Measurements from ENCODE around the gene FALEC.
"Not testable (repeated sequence)": the region's sequence is repeated elsewhere in the genome, so short reads cannot be mapped to it uniquely, and the experiment has no call there.

FALEC gene

DNA sequence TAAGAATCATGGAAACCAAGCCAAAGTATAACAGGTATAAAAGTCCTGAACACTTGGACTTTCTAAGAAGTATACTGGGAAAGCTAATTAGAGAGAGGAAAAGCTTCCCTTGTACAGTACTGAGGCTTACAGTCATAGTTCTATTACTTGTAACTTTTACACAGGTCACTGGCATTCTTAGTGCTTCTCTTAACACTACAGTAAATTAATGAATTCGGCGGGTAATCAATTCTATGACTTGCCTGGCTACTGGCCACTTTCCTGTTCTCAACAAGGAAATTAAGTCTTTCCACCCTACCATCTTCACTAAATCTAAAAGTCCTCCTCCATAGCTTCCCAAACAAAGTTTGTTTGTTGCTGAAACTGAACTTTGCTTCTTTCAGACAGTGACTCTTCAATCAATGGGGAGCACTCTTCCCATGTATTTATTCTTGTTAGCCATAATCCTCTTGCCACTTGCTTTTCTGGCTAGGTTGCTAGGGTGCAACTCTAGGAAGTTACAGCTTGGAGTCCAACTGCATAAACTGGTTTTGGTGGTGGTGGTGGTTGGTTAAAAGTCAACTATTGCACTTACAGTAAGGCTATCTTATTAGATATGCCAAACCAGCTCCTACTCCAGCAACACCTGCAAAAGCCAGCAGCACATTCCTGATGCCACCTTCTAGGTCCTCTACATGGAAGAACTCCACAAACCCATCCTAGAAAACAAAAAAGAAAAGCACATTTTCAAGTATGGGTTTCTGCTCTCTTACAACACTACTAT lies 61.4 kb downstream of the FALEC start:
- H3K4me3 ChIP-seq (ENCODE audit: control insufficient read depth, low read depth, low read length), result peak overlapping the region; percentile 92
- no peak for DNase-seq (ENCODE audit: low read depth)
- TF ChIP-seq, protein P1, sequence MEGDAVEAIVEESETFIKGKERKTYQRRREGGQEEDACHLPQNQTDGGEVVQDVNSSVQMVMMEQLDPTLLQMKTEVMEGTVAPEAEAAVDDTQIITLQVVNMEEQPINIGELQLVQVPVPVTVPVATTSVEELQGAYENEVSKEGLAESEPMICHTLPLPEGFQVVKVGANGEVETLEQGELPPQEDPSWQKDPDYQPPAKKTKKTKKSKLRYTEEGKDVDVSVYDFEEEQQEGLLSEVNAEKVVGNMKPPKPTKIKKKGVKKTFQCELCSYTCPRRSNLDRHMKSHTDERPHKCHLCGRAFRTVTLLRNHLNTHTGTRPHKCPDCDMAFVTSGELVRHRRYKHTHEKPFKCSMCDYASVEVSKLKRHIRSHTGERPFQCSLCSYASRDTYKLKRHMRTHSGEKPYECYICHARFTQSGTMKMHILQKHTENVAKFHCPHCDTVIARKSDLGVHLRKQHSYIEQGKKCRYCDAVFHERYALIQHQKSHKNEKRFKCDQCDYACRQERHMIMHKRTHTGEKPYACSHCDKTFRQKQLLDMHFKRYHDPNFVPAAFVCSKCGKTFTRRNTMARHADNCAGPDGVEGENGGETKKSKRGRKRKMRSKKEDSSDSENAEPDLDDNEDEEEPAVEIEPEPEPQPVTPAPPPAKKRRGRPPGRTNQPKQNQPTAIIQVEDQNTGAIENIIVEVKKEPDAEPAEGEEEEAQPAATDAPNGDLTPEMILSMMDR (IDR thresholded peaks at IDR 0.05; ENCODE audit: control insufficient read depth, insufficient read depth, low read depth, low read length, missing control alignments), result no peak

DNA sequence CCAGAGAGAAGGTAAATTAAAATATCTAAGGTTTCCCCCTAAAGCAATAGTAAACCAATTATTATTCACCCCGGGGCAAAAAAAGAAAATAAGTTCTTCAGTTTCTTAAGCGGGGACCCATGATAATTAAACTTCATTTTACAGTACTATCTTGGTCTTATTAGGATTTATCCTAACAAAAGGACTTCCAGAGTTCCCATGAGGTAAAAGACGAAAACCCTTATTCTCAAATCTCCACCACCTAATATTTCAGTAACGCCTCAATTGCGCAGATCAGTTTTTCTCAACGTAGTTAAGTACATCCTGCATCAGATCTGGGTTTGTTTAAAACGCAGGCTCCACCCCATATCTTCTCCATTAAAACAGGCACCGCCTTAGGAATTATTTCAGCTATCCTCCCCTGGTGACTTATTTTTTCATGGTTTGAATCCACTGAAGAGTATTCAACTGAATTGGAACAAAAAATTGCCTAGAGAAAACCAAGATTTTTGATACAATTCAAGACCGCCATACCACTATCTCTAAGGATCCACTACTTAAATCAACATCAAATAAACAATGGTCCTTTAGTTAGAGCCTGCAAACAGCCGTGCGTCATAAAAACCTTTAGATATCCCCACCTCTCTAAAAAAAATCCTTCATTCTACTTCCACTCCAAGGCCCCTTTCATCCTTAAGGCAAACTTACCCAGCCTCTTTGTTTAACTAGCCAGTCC lies 62.2 kb downstream of the FALEC start:
- TF ChIP-seq, protein P1 (IDR thresholded peaks at IDR 0.05; ENCODE audit: control insufficient read depth, insufficient read depth, low read depth, low read length, missing control alignments), result no peak
- peak overlapping the region; percentile 92 for H3K4me3 ChIP-seq (ENCODE audit: control insufficient read depth, low read depth, low read length)
- no peak for DNase-seq (ENCODE audit: low read depth)

DNA sequence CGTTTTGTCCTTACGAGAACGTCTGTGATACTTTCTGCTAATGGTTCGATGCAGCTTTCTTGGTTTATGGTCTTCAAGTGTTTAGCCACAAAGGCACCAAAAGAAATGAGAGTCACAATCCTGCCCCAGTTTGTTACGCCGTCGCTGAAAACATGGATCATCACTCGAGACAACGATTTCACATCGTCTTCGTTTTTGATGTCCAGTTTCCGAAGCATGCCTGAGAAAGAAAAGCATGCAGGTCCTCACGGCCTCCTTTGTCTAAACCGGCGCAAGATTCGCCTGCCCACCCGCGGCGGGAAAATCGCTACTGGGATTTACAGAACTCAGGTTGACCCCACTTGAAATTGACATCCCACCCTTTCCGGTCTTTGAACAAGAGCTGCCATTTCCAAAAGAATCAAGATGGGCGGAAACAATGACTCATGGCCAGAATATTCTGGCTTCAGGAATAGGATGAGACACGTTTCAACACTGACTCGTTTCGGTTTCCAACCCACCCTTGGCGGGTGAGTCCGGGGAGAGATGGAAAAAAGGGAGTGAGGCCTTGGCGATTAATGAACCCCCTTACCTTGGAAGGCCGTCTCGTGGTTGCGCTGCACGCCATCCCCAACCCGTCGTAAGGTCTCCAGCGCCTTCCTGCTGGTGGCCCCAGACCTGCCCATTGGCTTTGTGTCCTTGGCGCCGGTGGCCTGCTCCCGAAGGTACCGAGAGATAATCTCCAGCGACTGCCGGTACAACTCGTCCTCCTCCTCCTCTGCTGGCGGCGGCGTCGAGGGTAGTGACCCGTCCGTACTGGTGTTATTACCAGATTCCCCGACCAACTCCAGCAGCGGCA lies 62.9 kb downstream of the FALEC start:
- TF ChIP-seq, protein P1 (IDR thresholded peaks at IDR 0.05; ENCODE audit: control insufficient read depth, insufficient read depth, low read depth, low read length, missing control alignments), result no peak
- DNase-seq (ENCODE audit: low read depth), result peak; percentile 78
- peak overlapping the region; percentile 92 for H3K4me3 ChIP-seq (ENCODE audit: control insufficient read depth, low read depth, low read length)

DNA sequence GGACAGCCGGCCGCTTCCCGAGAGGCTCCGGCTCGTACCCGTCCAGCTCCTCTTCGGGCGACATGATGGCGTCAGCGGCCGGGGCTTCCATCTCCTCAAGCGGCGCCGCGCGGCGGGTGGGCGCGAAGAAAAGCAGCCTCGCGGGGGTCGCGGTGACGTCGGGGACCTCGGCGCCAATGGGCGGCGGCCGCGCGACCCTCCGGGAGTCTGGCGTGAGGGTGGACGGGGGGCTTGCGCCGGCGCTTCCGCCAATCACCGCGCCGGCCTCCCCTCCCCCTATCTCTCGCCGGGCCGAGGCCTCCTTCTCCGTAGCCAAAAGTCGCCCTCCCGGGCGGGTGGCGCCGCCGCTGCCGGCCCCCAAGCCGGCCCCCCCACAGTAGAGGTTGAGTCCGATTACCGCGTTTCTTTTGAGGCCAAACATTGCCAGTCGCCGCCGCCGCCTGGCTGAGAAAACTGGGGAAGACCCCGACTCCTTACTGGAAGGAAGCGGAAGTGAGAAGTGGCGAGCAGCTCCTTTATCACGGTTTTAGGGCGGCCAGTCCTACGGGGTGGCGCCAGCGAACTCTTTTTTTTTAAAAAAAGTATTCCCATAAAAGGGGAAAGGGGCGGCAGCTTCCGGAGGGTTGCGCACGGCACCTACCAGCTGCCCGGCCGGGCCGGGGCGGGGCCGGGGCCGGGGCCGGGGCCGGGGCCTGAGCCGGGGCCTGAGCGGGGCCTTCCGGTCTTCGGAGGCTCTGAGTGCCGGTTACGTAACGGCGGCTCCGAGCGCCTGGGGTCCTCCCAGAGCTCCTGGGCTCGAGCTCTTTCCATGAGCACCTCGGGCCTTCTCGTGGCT lies 63.8 kb downstream of the FALEC start, which contains the start of gene MCL1:
MCL1 (minus strand) TSS at position 501 of the 835 bp plus-strand sequence; CDS start at position 421, 80 bp downstream.
- peak within 1 kb of the TSS; percentile 92 for H3K4me3 ChIP-seq (ENCODE audit: control insufficient read depth, low read depth, low read length)
- DNase-seq (ENCODE audit: low read depth), result peak; percentile 90
- TF ChIP-seq, protein P1 (IDR thresholded peaks at IDR 0.05; ENCODE audit: control insufficient read depth, insufficient read depth, low read depth, low read length, missing control alignments), result no peak

DNA sequence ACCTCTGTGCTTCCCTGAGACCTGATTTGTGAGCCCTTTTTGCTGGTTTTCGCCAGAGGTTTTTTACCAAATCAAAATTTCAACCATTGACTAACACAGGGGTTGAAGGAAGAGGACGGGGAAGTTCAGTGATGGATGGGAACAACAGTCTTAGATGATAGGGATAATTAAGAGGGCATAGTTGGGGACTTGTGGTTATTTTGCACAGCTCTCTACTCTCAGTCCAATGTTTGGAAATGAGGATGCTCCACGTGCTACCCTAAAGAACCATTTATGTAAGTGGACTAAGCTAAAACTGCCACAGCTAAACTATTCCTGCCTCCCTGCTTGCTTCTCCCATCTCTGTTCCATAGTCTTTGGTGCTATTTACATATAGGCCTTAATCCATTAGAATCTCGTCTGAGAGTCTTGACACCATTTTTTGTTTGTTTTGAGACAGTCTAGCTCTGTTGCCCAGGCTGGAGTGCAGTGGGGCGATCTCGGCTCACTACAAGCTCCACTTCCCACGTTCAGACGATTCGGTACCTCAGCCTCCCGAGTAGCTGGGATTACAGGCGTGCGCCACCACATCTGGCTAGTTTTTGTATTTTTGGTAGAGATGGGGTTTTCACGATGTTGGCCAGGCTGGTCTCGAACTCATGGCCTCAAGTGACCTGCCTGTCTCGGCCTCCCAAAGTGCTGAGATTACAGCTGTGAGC lies 64.5 kb downstream of the FALEC start:
- no peak for DNase-seq (ENCODE audit: low read depth)
- peak overlapping the region; percentile 25 for H3K4me3 ChIP-seq (ENCODE audit: control insufficient read depth, low read depth, low read length)
- TF ChIP-seq, protein P1 (IDR thresholded peaks at IDR 0.05; ENCODE audit: control insufficient read depth, insufficient read depth, low read depth, low read length, missing control alignments), result no peak

DNA sequence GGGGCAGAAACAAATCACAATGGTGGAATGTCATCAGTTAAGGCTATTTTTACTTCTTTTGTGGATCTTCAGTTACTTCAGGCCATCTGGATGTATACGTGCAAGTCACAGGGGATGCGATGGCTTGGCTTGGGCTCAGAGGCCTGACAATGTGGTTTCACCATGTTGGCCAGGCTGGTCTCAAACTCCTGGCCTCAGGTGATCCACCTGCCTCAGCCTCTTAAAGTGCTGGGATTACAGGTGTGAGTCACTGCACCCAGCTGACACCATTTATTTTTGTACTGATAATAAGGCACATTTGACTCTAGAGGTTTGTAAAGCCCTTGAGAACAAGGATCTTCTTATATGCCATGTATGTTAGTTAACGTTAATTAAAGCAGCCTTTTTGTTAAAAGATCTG lies 65.4 kb downstream of the FALEC start:
- H3K4me3 ChIP-seq (ENCODE audit: control insufficient read depth, low read depth, low read length); DNase-seq (ENCODE audit: low read depth): not testable (repeated sequence)

DNA sequence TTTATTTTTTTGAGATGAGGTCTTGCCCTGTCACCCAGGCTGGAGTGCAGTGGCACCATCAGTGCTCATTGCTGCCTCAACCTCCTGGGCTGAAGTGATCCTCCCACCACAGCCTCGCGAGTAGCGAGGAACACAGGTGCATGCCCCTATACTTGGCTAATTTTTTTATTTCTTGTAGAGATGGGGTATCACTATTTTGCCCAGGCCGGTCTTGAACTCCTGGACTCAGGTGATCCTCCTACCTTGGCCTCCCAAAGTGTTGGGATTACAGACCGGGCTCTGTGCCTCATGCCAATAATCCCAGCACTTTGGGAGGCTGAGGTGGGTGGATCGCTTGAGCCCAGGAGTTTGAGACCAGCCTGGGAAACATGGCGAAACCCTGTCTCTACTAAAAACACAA lies 65.9 kb downstream of the FALEC start:
- not testable (repeated sequence) for DNase-seq (ENCODE audit: low read depth); H3K4me3 ChIP-seq (ENCODE audit: control insufficient read depth, low read depth, low read length)

DNA sequence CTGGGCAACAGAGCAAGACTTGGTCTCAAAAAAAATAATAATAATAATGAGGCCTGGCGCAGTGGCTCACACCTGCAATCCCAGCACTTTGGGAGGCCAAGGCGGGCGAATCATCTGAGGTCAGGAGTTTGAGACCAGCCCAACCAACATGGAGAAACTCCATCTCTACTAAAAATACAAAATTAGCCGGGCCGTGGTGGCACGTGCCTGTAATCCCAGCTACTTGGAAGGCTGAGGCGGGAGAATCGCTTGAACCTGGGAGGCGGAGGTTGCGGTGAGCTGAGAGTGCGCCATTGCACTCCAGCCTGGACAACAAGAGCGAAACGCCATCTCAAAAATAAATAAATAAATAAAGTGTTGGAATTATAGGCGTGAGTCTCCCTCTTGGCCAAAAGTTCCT lies 66.4 kb downstream of the FALEC start:
- not testable (repeated sequence) for H3K4me3 ChIP-seq (ENCODE audit: control insufficient read depth, low read depth, low read length); DNase-seq (ENCODE audit: low read depth)
